HG03095 (cell line): ENCODE data around the gene KLHL18.

Experiments used
- ATAC-seq: cut with Tn5 transposase; IDR thresholded peaks from one replicate; pipeline ENCODE4 v1.9.1; 2021; ENCODE audit warnings: moderate library complexity; ENCODE audit not compliant: unreplicated experiment

KLHL18 gene

GRCh38 chr3:47392933-47393332 is 110.2 kb downstream of the KLHL18 start:
- no peak for ATAC-seq

- no peak for ATAC-seq
These were observed 111.6 kb downstream of the KLHL18 start for GRCh38 chr3:47394140-47394870.

- ATAC-seq: no peak
These were observed 112.1 kb downstream of the KLHL18 start for GRCh38 chr3:47394881-47395280.
